Liver (tissue), 9 donors: ENCODE results near the gene BRAP. TPM values are rescaled to one million over a fixed set of nuclear protein-coding genes. Genes with fewer than 3 reads are reported as not detected.

Experiments used
- DNase-seq: peaks from one replicate; pipeline ENCODE4 v3.0.0-alpha.2; 2017; ENCODE audit warnings: low spot score
- H3K27ac ChIP-seq, 2 donors: one replicate each; pipeline ENCODE4 v1.7.0; 2013; ENCODE audit warnings: inconsistent platforms in 2 of 2, low read length in 2 of 2, control low read depth in 1 of 2, low read depth in 1 of 2, mild to moderate bottlenecking in 1 of 2
- H3K27me3 ChIP-seq, 4 donors: one replicate each; pipeline versions ENCODE4 v1.6.1 to v1.7.0; 2013; ENCODE audit warnings: low read length in 3 of 4, inconsistent platforms in 1 of 4, mild to moderate bottlenecking in 1 of 4, moderate library complexity in 1 of 4; ENCODE audit not compliant: control insufficient read depth in 4 of 4, insufficient read depth in 4 of 4
- H3K36me3 ChIP-seq, 4 donors: one replicate each; pipeline versions ENCODE4 v1.6.1 to v1.7.0; 2013; ENCODE audit warnings: low read length in 3 of 4, mild to moderate bottlenecking in 3 of 4, low read depth in 1 of 4, moderate library complexity in 1 of 4; ENCODE audit not compliant: control insufficient read depth in 4 of 4, insufficient read depth in 3 of 4
- H3K4me1 ChIP-seq, 4 donors: one replicate each; pipeline versions ENCODE4 v1.6.1 to v1.7.0; 2013; ENCODE audit warnings: low read length in 3 of 4, mild to moderate bottlenecking in 3 of 4, moderate library complexity in 1 of 4; ENCODE audit not compliant: control insufficient read depth in 4 of 4, insufficient read depth in 4 of 4
- H3K4me3 ChIP-seq, 3 donors: one replicate each; pipeline versions ENCODE4 v1.6.1 to v1.7.0; 2013; ENCODE audit warnings: low read length in 3 of 3, control low read depth in 1 of 3, low read depth in 1 of 3, mild to moderate bottlenecking in 1 of 3
- H3K9ac ChIP-seq, 2 donors: one replicate each; pipeline ENCODE4 v1.7.0; 2013; ENCODE audit warnings: low read length in 2 of 2, mild to moderate bottlenecking in 2 of 2, moderate library complexity in 2 of 2, control low read depth in 1 of 2, low read depth in 1 of 2
- H3K9me3 ChIP-seq, 4 donors: one replicate each; pipeline versions ENCODE4 v1.6.1 to v1.7.0; 2013; ENCODE audit warnings: low read length in 3 of 4; ENCODE audit not compliant: control insufficient read depth in 4 of 4
- ATF3 ChIP-seq: IDR thresholded peaks from 2 replicates; pipeline ENCODE4 v1.6.1; 2016; ENCODE audit warnings: antibody characterized with exemption
- FOXA1 ChIP-seq: IDR thresholded peaks from 2 replicates; pipeline ENCODE4 v1.6.1; 2016; ENCODE audit warnings: antibody characterized with exemption
- FOXA2 ChIP-seq: IDR thresholded peaks from 2 replicates; pipeline ENCODE4 v1.6.1; 2016; ENCODE audit warnings: antibody characterized with exemption
- HNF4A ChIP-seq, 2 donors: conservative IDR thresholded peaks; 2 replicates each; pipeline ENCODE4 v1.6.1; 2016; ENCODE audit warnings: antibody characterized with exemption in 2 of 2, mild to moderate bottlenecking in 2 of 2
- HNF4G ChIP-seq: IDR thresholded peaks from 2 replicates; pipeline ENCODE4 v1.6.1; 2016; ENCODE audit warnings: antibody characterized with exemption
- JUND ChIP-seq, 2 donors: IDR thresholded peaks; 2 replicates each; pipeline ENCODE4 v1.6.1; 2016; ENCODE audit warnings: antibody characterized with exemption in 2 of 2
- NR2F2 ChIP-seq: IDR thresholded peaks from 2 replicates; pipeline ENCODE4 v1.6.1; 2016; ENCODE audit warnings: antibody characterized with exemption
- REST ChIP-seq: IDR thresholded peaks from 2 replicates; pipeline ENCODE4 v1.6.1; 2016; ENCODE audit warnings: antibody characterized with exemption, mild to moderate bottlenecking
- RXRA ChIP-seq, 2 donors: IDR thresholded peaks; 2 replicates each; pipeline ENCODE4 v1.6.1; 2017 to 2018; ENCODE audit warnings: antibody characterized with exemption in 2 of 2, mild to moderate bottlenecking in 1 of 2
- SP1 ChIP-seq: IDR thresholded peaks from 2 replicates; pipeline ENCODE4 v1.6.1; 2018; ENCODE audit warnings: antibody characterized with exemption, mild to moderate bottlenecking
- TAF1 ChIP-seq: conservative IDR thresholded peaks from 2 replicates; pipeline ENCODE4 v1.6.1; 2016; ENCODE audit warnings: antibody characterized with exemption, mild to moderate bottlenecking
- YY1 ChIP-seq: IDR thresholded peaks from 2 replicates; pipeline ENCODE4 v1.6.1; 2016; ENCODE audit warnings: antibody characterized with exemption, mild to moderate bottlenecking
- WGBS: extraction: QIAGEN DNeasy Blood & Tissue Kit; methylation state at CpG from one replicate; pipeline ENCODE4 v1.1.7; 2013; 5-methylcytosine and 5-hydroxymethylcytosine counted together
- polyA plus RNA-seq, 2 donors: library from polyadenylated mRNA; stranded (reverse) in 1 of 2; unstranded in 1 of 2; fragments of 200-250 nt in 1 of 2; fragments of >200 nt in 1 of 2; fragmentation: Nextera tagmentation in 1 of 2; extraction: Ambion mirVana in 1 of 2; gene quantifications; one replicate each; pipeline versions ENCODE4 v1.2.1 to v1.2.3, GENCODE V29; 2013 to 2015
- total RNA-seq, 2 donors: library from RNA; depleted of rRNA; stranded (reverse); fragments of >200 nt; gene quantifications; one replicate each; pipeline ENCODE4 v1.2.3, GENCODE V29; 2014
- TF ChIP-seq, protein P1 (sequence below): fragments of 150-350 bp; IDR thresholded peaks from 2 replicates; pipeline ENCODE4 v1.5.1; 2017; ENCODE audit warnings: improper control_type of control experiment, low read depth, low read length; ENCODE audit not compliant: missing input control
- TF ChIP-seq, protein P2 (sequence below): IDR thresholded peaks from 2 replicates; pipeline ENCODE4 v1.6.1; 2016; ENCODE audit warnings: antibody characterized with exemption
- TF ChIP-seq, protein P3 (sequence below): IDR thresholded peaks from 2 replicates; pipeline ENCODE4 v1.6.1; 2016; ENCODE audit warnings: antibody characterized with exemption
- donor health status: healthy.
- donor health status: healthy.
- donor health status: healthy.
- donor health status: healthy.
- donor health status: healthy.

BRAP gene
- total and polyA plus RNA-seq, 4 donors: 4.8 to 10.1 (median 6.7) TPM

- Histone ChIP-seq H3K27me3 (no peaks in the 10 kb centered on the region), H3K27ac (peak within 1 kb of the TSS; percentile 90 to 99), H3K9me3 (no peaks in the 10 kb centered on the region), H3K4me3 (peak within 1 kb of the TSS; percentile 88 to 98 (median 89)), H3K4me1 (peaks cover 10 to 40% (median 23%) of the 10 kb centered on the region in 4 donors), H3K36me3 (no peaks in the 10 kb centered on the region), H3K9ac (peak within 1 kb of the TSS; percentile 57 to 75)
- under 1% methylated on average over 119 of the region's 119 CpGs for WGBS
- DNase-seq: peak; percentile 51
- no peak for TF ChIP-seq ATF3
- TF ChIP-seq HNF4A (conservative IDR thresholded peaks at IDR 0.05): no peak
- TF ChIP-seq, protein P1, sequence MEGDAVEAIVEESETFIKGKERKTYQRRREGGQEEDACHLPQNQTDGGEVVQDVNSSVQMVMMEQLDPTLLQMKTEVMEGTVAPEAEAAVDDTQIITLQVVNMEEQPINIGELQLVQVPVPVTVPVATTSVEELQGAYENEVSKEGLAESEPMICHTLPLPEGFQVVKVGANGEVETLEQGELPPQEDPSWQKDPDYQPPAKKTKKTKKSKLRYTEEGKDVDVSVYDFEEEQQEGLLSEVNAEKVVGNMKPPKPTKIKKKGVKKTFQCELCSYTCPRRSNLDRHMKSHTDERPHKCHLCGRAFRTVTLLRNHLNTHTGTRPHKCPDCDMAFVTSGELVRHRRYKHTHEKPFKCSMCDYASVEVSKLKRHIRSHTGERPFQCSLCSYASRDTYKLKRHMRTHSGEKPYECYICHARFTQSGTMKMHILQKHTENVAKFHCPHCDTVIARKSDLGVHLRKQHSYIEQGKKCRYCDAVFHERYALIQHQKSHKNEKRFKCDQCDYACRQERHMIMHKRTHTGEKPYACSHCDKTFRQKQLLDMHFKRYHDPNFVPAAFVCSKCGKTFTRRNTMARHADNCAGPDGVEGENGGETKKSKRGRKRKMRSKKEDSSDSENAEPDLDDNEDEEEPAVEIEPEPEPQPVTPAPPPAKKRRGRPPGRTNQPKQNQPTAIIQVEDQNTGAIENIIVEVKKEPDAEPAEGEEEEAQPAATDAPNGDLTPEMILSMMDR: no peak
- no peak for TF ChIP-seq FOXA1
- TF ChIP-seq, protein P2, sequence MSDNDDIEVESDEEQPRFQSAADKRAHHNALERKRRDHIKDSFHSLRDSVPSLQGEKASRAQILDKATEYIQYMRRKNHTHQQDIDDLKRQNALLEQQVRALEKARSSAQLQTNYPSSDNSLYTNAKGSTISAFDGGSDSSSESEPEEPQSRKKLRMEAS: no peak
- no peak for TF ChIP-seq TAF1
- TF ChIP-seq RXRA (IDR thresholded peaks at IDR 0.05): no peak
- no peak for TF ChIP-seq HNF4G
- TF ChIP-seq YY1: no peak
- TF ChIP-seq FOXA2: no peak
- TF ChIP-seq JUND (IDR thresholded peaks at IDR 0.05): no peak
- TF ChIP-seq, protein P3, sequence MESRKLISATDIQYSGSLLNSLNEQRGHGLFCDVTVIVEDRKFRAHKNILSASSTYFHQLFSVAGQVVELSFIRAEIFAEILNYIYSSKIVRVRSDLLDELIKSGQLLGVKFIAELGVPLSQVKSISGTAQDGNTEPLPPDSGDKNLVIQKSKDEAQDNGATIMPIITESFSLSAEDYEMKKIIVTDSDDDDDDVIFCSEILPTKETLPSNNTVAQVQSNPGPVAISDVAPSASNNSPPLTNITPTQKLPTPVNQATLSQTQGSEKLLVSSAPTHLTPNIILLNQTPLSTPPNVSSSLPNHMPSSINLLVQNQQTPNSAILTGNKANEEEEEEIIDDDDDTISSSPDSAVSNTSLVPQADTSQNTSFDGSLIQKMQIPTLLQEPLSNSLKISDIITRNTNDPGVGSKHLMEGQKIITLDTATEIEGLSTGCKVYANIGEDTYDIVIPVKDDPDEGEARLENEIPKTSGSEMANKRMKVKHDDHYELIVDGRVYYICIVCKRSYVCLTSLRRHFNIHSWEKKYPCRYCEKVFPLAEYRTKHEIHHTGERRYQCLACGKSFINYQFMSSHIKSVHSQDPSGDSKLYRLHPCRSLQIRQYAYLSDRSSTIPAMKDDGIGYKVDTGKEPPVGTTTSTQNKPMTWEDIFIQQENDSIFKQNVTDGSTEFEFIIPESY: no peak
- no peak for TF ChIP-seq SP1
- no peak for TF ChIP-seq NR2F2
- TF ChIP-seq REST: no peak
Observed at GRCh38 chr12:111598637-111599452, 86.9 kb downstream of the BRAP start, which contains the start of gene ATXN2. TSS of gene ATXN2 (minus strand) at chr12:111599315. CDS start at chr12:111599034, 281 bp downstream.
